DMS53 (cell line): ENCODE results near the gene RPL34.
A peak's percentile ranks its signal among the peaks of the same experiment; 100 is the strongest.
"Not testable (repeated sequence)": the region's sequence is repeated elsewhere in the genome, so short reads cannot be mapped to it uniquely, and the experiment has no call there.

Experiments
- DNase-seq: peaks from one replicate; lab custom pipeline; 2025; lab: John Stamatoyannopoulos, UW

Gene RPL34

DNA sequence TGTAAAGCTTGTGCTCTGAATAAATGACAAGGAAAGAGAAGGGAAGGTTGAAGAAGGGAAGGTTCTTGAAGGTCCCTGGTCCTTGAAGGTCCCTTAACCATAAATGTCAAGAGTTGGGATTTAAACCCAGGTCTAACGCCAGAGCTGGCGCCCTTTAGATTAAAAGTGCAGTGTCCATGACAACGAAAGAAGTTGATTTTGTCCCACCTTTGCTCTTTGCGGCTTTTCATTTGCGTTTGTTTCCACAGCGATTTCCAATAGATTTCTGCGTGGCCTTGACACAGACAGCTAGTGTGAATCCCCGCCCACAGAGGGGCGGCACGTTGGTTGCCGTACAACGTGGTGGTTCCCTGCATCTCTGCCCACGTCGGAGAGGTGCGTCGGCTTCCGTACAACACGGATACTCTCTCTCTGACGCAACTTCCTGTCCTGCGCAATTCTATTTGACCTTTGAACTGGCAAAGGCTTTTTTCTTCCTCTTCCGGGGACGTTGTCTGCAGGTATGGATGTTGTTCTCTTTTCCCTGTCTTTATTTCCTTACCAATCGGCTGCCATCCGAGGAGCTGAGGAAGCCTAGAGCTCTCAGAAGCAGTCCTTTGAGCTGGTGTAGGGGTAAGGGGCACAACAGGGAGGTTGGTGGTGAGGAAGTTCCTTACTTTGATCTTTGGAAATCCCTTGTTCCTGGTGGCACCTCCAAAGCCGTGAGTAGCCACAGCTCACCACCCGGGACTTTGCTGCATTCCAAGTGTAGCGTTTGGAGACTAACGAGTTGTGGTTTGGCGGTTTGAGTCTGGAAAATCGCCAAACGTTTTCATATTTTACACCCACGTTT is at the start of gene RPL34:
Gene RPL34, plus strand, starts transcription at position 476 of the 832 bp plus-strand sequence. CDS start 1,384 bp downstream, outside the sequence.
- DNase-seq, result peak; percentile 97

DNA sequence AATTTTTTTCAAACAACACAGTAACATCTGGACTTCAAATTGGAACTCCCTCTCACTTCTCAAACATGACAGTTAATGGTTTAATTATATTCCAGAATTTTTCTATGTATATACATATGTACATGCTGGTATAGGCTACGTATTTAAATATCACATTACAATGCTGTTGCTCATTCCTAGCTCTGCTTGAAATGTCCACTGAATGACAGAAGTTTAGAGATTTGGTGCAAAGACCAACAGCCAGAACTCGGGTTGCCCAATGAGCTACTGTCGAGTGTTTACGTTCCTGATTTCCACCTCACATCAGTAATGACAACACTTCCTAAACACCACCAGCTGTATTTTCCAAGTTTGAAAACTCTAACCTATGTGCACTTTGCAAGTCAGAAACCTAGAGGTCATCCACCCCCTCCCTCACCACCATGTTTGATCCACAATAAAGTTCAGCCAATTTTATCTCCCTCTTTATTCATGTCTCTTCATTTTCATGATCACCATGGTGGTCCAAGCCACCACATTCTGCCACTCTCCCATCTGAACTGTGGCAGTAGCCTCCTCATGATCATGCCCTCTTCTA is 49.3 kb upstream of the RPL34 start:
- no peak for DNase-seq

DNA sequence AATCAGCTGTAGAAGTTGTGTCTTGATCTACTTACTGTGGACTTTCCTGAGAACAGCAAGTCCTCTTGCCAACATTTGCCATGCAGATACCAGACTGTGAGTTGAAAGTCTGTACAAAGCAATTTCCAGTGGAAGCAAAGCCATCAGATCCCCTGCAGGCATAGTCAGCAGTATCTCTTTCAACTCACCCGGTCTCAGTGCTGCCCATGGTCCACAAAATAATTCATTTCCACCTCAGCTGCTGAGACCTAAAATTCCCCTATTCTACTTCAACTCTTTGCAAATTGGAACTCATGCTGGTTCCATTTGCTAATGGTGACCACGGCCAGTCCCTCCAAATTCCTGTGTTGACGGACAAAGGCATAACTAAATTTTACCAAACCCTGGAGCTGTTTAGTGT is 46.0 kb upstream of the RPL34 start:
- DNase-seq, result no peak

DNA sequence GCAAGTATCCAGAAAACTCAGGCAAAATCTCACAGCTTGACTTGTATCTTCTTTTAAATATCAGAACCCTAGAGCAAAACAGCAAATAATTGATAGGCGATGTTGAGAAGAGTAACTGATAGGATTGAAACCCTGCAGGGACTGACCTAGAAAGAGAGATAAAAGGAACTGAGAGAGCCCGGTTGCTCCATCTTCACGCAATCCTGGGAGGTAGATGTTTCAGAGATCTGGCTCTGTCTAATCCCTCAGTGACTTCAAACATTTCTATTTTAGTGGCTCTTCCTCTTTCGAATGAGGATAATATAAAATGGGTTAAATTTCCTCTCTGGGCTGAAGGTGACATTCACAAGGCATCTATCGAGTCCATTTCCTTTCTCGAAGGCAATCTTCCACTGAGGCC is 39.3 kb upstream of the RPL34 start:
- no peak for DNase-seq

DNA sequence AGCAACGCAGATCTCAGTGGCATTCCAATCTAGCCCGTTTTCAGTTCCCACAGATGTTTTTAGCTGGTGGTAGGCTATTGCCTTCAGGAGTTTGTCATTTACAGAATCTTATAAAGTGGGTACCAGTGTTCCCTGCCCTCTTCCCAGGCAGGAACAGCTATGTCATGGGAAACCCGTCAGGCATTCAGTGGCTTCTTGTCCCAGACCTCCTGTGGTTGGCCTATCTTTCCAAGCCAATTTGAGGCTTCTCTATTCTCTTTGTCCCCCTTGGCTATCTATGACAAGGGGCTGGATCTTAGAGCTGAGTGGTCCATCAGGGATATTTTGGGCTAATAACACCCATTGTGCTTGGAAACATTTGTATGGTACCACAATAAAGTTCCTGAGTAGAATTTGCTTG is 33.6 kb upstream of the RPL34 start:
- no peak for DNase-seq

DNA sequence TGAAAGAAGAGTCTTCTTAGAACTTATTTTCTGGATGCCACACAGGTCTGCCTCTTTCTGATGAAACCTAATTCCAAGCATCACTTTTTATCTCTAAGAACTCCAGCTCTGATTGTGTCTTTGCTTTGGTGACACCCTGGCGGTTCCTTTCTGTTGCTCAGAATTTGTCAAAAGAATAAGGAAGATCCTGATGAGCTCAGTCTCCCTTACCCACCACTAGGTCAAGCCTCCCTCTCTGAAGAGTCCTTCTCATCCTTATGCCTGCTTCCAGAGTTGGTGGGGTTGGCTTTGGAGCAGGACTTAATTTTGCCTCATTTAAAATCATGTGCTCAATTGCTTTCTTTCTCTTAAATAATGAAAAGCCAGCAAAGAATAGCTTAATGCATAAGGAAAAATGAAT is 31.5 kb upstream of the RPL34 start:
- no peak for DNase-seq

DNA sequence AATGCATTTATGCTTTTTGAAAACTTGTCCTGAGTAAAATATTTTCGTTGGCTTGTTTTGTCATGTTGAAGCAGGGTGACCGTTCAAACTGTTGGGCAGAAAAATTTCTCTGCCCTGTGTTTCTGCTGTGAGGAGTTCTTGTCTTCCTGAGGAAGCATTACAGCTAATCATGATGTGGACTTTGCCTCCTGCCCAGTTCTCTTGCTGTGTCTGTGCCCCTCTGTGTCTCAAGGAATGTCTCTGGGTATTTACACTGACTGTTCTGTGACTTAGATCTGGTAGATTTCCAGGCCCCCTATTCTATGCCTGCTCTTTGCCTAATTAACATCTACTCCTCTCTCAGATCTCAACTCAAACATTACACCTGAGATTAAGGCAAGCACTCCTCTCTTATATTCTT is 30.4 kb upstream of the RPL34 start:
- DNase-seq, result no peak

DNA sequence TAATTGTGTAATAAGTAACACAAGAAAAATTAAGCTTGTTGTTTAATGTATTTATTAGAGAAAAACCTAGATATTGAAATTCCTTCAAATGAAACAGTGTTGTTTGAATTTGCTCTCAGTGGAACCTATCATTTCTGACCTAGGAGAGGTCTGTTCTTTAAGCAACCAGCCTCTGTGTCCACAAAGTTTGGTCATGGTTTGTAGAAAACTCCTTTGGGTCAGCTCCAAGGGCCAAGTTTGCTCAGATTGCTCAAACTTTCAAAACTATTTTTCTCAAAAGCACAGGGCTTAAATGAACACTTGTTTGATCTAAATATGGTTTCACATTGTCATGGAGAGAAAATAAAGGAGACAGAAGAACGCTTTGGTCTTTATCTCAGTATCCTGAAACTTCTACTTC is 29.6 kb upstream of the RPL34 start:
- DNase-seq, result no peak

DNA sequence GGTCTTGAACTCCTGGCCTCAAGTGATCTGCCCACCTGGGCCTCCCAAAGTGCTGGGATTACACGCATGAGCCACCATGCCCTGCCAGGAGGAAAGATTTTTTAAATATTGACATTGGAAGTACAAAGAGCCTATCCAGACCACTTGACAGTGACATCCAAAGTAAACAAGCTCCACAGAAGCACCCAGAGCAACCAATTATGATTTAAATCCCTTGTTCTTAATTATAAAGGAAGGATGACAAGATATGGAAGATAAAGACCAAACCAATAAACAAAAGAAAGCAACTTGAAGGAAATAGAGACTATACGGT is 27.7 kb upstream of the RPL34 start:
- DNase-seq, result peak; percentile 59

DNA sequence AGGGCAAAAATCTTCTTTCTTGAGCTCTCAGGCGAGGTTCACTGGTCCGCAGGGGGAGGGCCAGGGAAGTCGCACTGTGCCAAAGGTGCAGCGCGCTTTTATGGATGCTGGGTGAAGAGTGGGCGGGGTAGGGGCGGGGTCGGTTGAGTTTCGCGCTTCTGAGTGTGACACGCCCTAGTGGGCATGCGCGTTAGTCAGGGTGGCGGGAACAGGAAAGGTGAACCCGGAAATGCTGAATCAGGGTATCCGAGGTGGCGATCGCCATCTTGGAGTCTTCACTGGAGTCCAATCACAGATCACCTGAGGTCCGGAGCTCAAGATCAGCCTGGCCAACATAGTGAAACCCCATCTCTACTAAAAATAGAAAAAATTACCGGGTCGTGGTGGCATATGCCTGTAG is 26.1 kb upstream of the RPL34 start:
- DNase-seq, result not testable (repeated sequence)

DNA sequence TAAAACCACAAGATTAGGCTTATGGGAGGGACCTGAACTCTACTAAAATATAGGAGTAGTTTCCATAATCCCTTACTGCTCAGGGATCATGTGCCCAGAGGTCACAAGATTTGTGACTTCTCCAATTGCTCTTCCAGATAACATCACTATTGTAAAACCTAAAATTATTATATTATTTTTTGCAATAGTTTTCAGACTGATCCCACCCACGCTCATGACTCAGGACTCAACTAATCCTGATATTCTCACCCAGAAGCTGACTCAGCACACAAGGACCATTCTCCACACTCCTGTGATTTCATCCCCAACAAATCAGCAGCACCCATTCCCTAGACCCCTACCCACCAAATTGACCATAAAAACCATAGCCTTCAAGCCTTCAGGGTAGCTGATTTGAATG is 24.0 kb upstream of the RPL34 start:
- no peak for DNase-seq

DNA sequence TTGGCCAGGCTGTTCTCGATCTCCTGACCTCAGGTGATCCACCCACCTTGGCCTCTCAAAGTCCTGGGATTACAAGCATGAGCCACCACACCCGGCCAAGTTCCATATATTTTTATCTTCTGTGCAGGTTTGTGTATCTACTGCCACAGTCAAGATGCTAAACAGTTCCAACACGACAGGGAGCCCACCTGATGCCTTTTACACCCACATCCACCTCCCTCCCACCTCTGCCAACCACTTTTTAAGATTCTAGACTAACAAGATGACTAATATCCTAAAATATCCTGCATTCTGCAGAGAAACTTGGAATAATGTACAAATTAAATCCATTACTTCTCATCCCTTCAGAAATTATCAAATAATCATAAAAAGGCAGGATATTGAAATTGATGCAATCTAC is 19.3 kb upstream of the RPL34 start:
- DNase-seq, result no peak

DNA sequence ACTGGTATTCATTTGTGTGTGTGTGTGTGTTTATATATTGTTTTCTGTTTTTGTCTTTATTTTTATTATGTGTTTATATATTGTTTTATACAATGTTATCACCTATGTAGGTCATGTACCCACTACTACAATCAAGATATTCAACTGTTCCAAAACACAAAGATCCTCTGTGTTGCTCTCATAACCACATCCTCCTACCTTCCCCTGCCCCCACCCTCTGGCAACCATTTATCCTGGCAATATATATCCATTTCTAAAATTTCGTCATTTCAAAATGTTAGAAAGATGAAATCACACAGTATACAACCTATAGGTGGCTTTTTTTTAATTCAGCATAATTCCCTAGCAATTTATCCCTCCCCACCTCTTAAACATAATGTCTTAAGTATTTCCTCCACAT is 18.8 kb upstream of the RPL34 start:
- DNase-seq, result no peak

DNA sequence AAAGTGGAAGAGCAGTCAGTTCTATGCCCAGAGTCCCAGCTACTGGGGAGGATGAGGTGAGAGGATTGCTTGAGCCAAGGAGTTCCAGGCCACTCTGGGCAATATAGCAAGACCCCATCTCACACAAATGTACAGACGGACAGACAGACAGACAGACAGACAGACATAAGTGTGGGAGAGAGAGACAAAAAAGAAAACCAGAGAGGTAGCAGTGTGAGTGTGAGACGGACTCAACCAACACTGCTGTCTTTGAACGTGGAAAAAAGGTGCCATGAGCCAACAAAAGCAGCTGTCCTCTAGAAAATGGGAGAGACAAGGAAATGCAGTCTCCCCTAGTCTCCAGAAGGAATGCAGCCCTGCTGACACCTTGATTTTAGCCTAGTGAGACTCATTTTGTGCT is 18.2 kb upstream of the RPL34 start:
- no peak for DNase-seq

DNA sequence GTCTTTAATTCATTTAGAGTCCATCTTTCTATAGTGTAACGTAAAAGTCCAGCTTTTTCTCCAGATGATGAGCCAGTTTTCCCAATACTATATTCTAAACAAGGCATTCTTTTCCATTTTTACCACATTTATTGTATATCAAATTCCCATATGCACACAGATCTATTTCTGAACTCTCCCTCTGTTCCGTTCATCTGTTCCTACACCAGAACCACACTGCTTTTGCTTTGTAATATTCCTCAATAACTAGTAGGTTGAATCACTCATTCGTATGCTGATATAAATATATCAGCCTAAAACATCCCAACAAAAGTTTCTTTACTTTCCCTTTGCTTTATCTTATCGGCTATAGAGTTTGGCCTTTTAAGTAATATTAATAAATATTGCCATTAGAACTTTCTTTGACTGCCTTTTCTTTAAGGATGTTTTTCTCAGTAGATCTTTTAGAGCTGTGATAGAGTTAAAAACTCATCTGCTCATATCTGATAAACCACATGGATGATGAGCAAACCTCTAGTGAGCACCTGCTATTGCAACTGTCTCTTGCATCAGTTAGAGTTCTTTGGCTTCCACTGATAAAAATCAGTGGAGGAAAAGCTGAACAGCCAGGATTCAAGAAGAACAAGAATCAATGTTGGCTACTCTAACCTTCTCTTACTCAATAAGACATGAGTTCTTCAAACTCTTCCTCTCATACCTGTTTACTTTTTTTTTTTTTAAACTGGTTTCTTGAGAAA is 13.1 kb upstream of the RPL34 start:
- DNase-seq, result no peak

DNA sequence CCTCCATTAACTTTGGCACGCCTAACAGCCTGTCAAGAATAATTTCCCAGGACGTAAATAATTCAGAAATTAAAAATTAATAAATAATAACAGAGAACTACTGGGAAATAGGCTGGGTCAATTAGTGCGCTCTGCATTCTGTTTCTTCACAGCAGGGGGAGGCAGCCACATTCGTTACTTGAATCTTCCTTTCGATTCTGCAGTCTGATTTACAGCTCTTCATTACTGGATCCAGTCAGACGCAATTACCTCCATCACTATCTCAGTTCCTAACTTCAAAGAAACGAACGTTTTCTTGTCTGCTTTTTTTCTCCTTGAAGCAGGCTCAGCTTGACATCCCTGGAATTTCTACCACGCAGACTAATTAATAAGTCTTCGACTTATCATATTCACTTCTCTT is 9.0 kb upstream of the RPL34 start:
- no peak for DNase-seq

DNA sequence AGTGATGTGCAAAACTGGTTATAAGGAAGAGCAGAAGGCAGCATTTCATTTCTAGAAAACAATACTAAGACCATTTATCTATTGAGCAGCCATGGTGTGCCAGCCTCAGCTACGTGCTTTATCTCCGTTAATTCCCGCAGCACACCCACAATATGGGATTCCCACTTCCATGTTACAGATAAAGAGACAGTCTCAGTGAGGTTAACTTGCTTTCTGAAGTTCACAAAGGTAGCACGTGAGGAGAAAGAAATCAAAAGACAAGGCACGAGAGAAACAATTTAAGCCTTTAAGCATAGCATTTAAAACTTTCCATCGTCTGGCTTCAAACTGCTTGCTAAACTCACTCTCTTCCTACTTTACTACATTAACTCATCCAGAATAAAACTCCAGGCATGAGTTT is 8.0 kb upstream of the RPL34 start:
- no peak for DNase-seq

DNA sequence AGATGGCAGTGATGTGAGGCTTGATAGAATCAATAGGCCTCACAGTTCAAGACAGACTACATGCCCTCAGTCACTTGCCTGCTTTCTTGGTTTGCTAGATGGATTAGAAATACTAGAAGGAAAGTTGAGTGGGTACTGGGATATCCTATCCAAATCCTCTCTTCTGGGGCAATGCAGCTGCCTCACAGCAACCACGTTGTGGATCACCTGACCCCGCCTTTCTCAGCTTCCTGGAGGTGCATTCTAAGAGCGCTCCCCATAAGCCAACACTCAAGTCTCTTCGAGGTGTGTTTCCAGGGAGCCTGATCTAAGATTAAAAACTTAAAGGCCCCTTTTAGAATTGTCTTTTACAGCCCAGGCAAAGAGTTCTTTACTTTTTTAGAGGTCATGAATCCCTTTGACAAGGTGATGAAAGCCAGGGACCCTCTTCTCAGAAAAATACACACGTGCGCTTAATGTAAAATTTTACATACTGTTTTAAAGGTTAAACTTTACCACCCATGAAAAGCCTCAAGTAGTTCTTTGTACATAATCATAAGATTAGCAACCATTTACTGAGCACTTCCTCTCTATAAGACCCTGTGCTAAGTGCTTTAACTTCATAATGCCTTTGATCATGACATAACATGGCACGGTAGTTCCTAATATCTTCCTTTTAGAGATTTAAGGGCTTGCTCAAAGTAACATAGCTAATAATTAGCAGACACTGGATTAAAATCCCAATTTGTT is 840 bp upstream of the RPL34 start:
- DNase-seq, result no peak

DNA sequence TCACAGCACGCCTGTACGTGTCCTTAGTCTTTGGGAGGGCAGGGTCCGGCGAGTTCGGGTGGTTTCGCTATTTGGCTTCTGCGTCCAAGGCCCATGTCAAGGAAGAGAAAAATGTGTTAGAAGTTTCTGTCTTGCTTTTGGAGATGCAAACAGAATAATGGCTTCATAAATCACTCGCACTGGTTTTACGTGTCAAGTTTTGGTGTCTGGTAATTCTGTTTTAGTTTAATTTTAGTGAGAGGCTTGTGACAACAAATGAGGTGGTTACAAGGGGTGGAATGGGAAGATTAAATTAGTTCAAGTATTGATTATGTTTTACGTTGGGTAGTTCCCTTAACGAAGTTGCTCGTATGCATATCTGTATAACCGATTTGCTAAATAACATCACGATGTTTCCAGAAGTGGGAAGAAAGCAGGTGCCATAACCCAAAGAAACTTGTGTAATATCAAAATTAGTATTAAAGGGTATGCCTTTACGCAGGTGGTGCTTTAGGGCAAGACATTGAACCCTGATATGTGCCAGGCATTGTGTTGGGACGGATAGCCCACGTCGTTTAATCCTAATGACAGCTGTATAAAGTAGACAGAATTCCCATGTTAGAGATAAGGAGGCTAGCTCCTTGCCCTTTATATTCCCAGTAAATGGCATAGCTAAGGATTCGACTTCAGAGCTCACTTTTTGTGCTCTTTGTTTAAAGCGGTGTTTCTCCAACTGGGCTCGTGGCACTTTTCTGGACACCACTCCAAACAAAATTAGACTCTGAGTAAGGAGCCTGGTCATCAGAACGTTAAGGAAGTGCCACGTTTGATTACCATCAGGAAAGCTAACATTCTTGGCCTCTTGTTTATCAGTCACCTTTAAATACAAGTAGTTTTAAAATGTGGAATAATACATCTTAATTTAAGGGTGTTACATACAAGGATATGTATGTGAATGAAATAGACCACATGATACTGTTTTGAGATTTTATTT is 843 bp downstream of the RPL34 start:
- no peak for DNase-seq

DNA sequence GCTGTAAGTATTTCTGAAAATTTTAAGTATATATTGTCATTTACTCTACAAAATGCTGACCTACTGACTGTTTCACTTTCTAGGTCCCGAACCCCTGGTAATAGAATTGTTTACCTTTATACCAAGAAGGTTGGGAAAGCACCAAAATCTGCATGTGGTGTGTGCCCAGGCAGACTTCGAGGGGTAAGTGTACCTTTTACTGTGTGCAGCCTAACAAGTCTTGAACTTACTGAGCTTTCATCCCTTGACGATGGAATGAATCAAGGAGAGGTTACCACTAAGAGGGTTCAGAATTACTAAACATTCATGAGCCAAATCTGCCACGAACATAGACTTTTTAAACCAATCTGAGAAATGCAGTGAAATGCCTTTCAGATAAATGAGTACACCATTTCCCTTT is 1.6 kb downstream of the RPL34 start:
- DNase-seq, result no peak

DNA sequence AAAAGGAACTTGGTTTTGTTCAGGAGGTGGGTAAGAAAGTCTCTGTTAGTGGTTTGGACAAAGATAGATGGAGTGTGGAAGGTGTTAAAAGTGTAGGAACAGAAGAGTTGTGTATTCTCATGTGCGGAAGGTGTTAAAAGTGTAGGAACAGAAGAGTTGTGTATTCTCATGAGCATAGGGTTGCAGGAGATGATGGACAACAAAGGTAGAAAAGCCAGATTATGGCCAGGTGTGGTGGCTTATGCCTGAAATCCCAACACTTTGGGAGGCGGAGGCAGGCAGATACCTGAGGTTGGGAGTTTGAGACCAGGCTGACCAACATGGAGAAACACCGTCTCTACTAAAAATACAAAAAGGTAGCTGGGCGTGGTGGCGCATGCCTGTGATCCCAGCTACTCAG is 2.5 kb downstream of the RPL34 start:
- DNase-seq, result no peak
